ENCODE results near the gene STAG3. TPM values are rescaled to one million over a fixed set of nuclear protein-coding genes. Genes with fewer than 3 reads are reported as not detected.
"Not testable (repeated sequence)": the region's sequence is repeated elsewhere in the genome, so short reads cannot be mapped to it uniquely, and the experiment has no call there.

STAG3 gene
- total RNA-seq, 1 donor from 2014 or later = 0.36 TPM

DNA sequence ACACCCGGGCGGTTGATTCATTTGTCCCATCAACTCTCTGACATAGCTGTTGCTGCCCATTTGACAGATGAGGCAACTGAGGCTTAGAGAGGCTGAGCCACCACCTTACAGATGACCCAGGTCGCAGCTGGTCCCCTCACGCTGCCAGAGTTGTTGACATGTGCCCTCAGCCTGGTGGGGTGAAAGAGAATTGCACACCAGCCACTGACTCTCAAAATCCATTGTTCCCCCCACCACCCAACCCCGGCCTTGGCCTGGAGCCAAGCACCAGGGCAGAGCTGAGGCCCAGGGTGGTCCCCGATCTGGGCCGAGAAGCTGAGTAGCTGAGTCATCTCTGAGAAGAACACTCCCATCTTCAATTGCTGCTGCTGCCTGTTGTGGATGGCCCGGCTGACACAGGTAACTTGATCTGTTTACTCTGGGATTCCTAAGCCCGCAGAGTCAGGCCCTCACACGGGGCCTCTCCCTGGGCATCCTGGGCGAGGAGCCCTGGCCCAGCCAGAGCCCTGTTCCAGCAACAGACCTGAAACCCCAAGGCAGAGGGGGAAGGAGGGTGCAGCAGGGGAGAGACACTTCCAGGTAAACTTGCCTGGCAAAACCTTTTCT, 69.5 kb downstream of the STAG3 start:
- H3K4me3 Mint-ChIP-seq (ENCODE audit: unreplicated experiment) = no peak overlapping the region
- H3K27me3 Mint-ChIP-seq (ENCODE audit: low read depth, unreplicated experiment) = no peaks in the 10 kb centered on the region

DNA sequence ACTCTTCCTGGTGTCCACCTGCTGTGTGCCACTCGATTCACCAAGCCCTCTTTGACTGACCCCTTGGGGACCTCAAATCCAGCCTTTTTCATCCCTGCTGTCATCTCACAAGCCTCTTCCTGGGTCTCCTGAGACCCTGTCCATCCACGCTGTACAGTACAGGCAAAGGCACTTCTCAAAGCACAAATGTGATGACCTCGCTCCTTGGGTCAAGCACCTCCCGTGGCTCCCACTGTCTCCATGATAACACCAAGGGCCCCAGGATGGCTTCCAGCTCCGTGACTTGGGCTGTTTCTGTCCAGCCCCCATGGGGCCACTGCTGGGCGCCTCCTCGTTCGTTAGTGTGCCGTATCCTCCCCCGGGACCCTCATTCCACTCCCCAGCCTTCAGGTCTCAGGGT, 70.8 kb downstream of the STAG3 start:
- Histone ChIP-seq H3K79me2 (ENCODE audit: insufficient read depth, low read length) (no peaks in the 10 kb centered on the region), H3K4me1 (ENCODE audit: insufficient read depth, low read length) (peaks cover 6% of the 10 kb centered on the region), H3K9ac (ENCODE audit: low read length) (no peak overlapping the region), H3K4me2 (ENCODE audit: low read length) (no peak overlapping the region), H4K20me1 (ENCODE audit: insufficient read depth, low read length) (peaks cover 37% of the 10 kb centered on the region), H3K27me3 (ENCODE audit: insufficient read depth, low read length) (no peaks in the 10 kb centered on the region), H2AFZ (ENCODE audit: low read depth, low read length) (no peak overlapping the region), H3K9me3 (ENCODE audit: insufficient read depth, low read depth, low read length) (no peaks in the 10 kb centered on the region), H3K36me3 (ENCODE audit: insufficient read depth, low read length) (no peaks in the 10 kb centered on the region), H3K4me3 (ENCODE audit: insufficient read depth, low read depth, low read length) (no peak overlapping the region), H3K27ac (ENCODE audit: low read depth, low read length) (no peak overlapping the region)
- DNase-seq (ENCODE audit: low read depth) (no peak), FAIRE-seq (no peak)
- peaks cover 12% of the 10 kb centered on the region for H3K4me1 Mint-ChIP-seq (ENCODE audit: low read depth, unreplicated experiment)
- no peak overlapping the region for H3K27ac Mint-ChIP-seq (ENCODE audit: unreplicated experiment)
- peaks cover 2% of the 10 kb centered on the region for H3K36me3 Mint-ChIP-seq (ENCODE audit: low read depth, unreplicated experiment)
- TF ChIP-seq EZH2 (IDR thresholded peaks at IDR 0.05; ENCODE audit: insufficient read depth, low read length) = no peak
- TF ChIP-seq, protein P1, sequence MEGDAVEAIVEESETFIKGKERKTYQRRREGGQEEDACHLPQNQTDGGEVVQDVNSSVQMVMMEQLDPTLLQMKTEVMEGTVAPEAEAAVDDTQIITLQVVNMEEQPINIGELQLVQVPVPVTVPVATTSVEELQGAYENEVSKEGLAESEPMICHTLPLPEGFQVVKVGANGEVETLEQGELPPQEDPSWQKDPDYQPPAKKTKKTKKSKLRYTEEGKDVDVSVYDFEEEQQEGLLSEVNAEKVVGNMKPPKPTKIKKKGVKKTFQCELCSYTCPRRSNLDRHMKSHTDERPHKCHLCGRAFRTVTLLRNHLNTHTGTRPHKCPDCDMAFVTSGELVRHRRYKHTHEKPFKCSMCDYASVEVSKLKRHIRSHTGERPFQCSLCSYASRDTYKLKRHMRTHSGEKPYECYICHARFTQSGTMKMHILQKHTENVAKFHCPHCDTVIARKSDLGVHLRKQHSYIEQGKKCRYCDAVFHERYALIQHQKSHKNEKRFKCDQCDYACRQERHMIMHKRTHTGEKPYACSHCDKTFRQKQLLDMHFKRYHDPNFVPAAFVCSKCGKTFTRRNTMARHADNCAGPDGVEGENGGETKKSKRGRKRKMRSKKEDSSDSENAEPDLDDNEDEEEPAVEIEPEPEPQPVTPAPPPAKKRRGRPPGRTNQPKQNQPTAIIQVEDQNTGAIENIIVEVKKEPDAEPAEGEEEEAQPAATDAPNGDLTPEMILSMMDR (IDR thresholded peaks at IDR 0.05; ENCODE audit: insufficient read depth, low read depth, low read length) = no peak
- H3K9me3 Mint-ChIP-seq (ENCODE audit: unreplicated experiment) = no peaks in the 10 kb centered on the region
- H3K4me3 Mint-ChIP-seq (ENCODE audit: unreplicated experiment) = no peak overlapping the region
- H3K27me3 Mint-ChIP-seq (ENCODE audit: low read depth, unreplicated experiment) = no peaks in the 10 kb centered on the region

More for the DNA sequence above, 69.5 kb downstream of the STAG3 start:
- TF ChIP-seq EZH2 (IDR thresholded peaks at IDR 0.05; ENCODE audit: insufficient read depth, low read length) = no peak
- TF ChIP-seq, protein P1 (IDR thresholded peaks at IDR 0.05; ENCODE audit: insufficient read depth, low read depth, low read length) = no peak
- Histone ChIP-seq H3K9ac (ENCODE audit: low read length) (no peak overlapping the region), H4K20me1 (ENCODE audit: insufficient read depth, low read length) (peaks cover 39% of the 10 kb centered on the region), H3K4me2 (ENCODE audit: low read length) (peak overlapping the region; percentile 29), H3K79me2 (ENCODE audit: insufficient read depth, low read length) (no peaks in the 10 kb centered on the region), H3K9me3 (ENCODE audit: insufficient read depth, low read depth, low read length) (no peaks in the 10 kb centered on the region), H3K36me3 (ENCODE audit: insufficient read depth, low read length) (no peaks in the 10 kb centered on the region), H3K4me1 (ENCODE audit: insufficient read depth, low read length) (peaks cover 6% of the 10 kb centered on the region), H3K27ac (ENCODE audit: low read depth, low read length) (no peak overlapping the region), H3K4me3 (ENCODE audit: insufficient read depth, low read depth, low read length) (no peak overlapping the region), H2AFZ (ENCODE audit: low read depth, low read length) (no peak overlapping the region), H3K27me3 (ENCODE audit: insufficient read depth, low read length) (no peaks in the 10 kb centered on the region)
- FAIRE-seq (no peak), DNase-seq (ENCODE audit: low read depth) (peak; percentile 69)
- Mint-ChIP-seq H3K27ac (ENCODE audit: unreplicated experiment) (peak overlapping the region; percentile 69), H3K36me3 (ENCODE audit: low read depth, unreplicated experiment) (peaks cover 4% of the 10 kb centered on the region), H3K9me3 (ENCODE audit: unreplicated experiment) (no peaks in the 10 kb centered on the region), H3K4me1 (ENCODE audit: low read depth, unreplicated experiment) (peaks cover 12% of the 10 kb centered on the region)

DNA sequence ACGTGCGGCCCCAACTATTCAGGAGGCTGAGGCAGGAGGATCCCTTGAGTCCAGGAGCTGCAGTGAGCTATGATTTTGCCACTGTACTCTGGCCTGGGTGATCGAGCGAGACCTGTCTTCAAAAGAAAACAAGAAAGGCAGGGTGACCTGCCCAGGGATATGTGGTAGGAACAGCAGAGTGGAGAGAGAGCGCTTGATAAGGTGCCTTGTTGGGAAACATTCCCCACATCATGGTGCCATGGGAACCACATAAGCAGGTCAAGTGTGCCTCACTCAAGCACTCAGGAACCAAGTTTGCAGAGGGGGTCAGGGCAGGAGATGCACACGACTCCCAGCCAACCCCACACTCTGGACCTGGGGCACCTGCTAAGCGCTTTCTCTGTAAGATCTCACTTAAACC, 79.3 kb downstream of the STAG3 start:
- peaks cover 22% of the 10 kb centered on the region for H4K20me1 ChIP-seq (ENCODE audit: insufficient read depth, low read length)
- Mint-ChIP-seq H3K27ac (ENCODE audit: unreplicated experiment) (no peak overlapping the region), H3K4me1 (ENCODE audit: low read depth, unreplicated experiment) (no peaks in the 10 kb centered on the region), H3K36me3 (ENCODE audit: low read depth, unreplicated experiment) (no peaks in the 10 kb centered on the region), H3K4me3 (ENCODE audit: unreplicated experiment) (no peak overlapping the region), H3K9me3 (ENCODE audit: unreplicated experiment) (no peaks in the 10 kb centered on the region), H3K27me3 (ENCODE audit: low read depth, unreplicated experiment) (no peaks in the 10 kb centered on the region)
- no peak overlapping the region for H2AFZ ChIP-seq (ENCODE audit: low read depth, low read length)
- H3K4me1 ChIP-seq (ENCODE audit: insufficient read depth, low read length) = no peaks in the 10 kb centered on the region
- H3K79me2 ChIP-seq (ENCODE audit: insufficient read depth, low read length) = peaks cover 5% of the 10 kb centered on the region
- no peak for DNase-seq (ENCODE audit: low read depth)
- no peak for TF ChIP-seq EZH2 (IDR thresholded peaks at IDR 0.05; ENCODE audit: insufficient read depth, low read length)
- TF ChIP-seq, protein P1 (IDR thresholded peaks at IDR 0.05; ENCODE audit: insufficient read depth, low read depth, low read length) = no peak
- no peak overlapping the region for H3K9ac ChIP-seq (ENCODE audit: low read length)
- no peak for FAIRE-seq
- H3K4me2 ChIP-seq (ENCODE audit: low read length) = no peak overlapping the region
- no peak overlapping the region for H3K4me3 ChIP-seq (ENCODE audit: insufficient read depth, low read depth, low read length)
- H3K36me3 ChIP-seq (ENCODE audit: insufficient read depth, low read length) = no peaks in the 10 kb centered on the region
- H3K9me3 ChIP-seq (ENCODE audit: insufficient read depth, low read depth, low read length) = no peaks in the 10 kb centered on the region
- no peak overlapping the region for H3K27ac ChIP-seq (ENCODE audit: low read depth, low read length)
- H3K27me3 ChIP-seq (ENCODE audit: insufficient read depth, low read length) = no peaks in the 10 kb centered on the region

DNA sequence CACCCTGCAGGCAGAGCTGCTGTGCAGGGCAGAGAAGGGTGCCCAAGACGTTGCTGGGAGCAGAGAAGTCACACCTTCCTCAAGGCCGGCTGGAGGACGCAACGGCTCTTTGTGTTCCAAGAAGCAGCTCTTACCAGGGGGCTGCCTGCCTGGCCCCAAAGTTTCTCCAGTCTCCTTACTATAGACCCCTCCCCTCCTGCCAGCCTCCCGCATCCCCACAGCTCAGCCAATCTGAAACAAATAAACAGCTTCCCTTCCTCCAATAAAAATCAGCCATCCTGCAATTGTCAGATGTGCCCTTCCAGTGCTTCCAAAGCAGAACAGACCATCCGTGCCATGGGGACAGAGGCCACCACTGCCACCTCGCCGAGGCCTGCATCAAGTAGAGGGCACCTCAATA, 82.3 kb downstream of the STAG3 start:
- H2AFZ ChIP-seq (ENCODE audit: low read depth, low read length); H3K4me1 Mint-ChIP-seq (ENCODE audit: low read depth, unreplicated experiment); H3K79me2 ChIP-seq (ENCODE audit: insufficient read depth, low read length); FAIRE-seq; H3K9me3 ChIP-seq (ENCODE audit: insufficient read depth, low read depth, low read length); H3K9ac ChIP-seq (ENCODE audit: low read length); H3K4me2 ChIP-seq (ENCODE audit: low read length); H3K4me3 ChIP-seq (ENCODE audit: insufficient read depth, low read depth, low read length); H3K9me3 Mint-ChIP-seq (ENCODE audit: unreplicated experiment); H3K4me1 ChIP-seq (ENCODE audit: insufficient read depth, low read length); H3K27ac ChIP-seq (ENCODE audit: low read depth, low read length); H3K27me3 ChIP-seq (ENCODE audit: insufficient read depth, low read length); DNase-seq (ENCODE audit: low read depth); H3K36me3 ChIP-seq (ENCODE audit: insufficient read depth, low read length); H3K27me3 Mint-ChIP-seq (ENCODE audit: low read depth, unreplicated experiment); H3K4me3 Mint-ChIP-seq (ENCODE audit: unreplicated experiment); H3K36me3 Mint-ChIP-seq (ENCODE audit: low read depth, unreplicated experiment); H3K27ac Mint-ChIP-seq (ENCODE audit: unreplicated experiment): not testable (repeated sequence)
- H4K20me1 ChIP-seq (ENCODE audit: insufficient read depth, low read length) = peaks cover 32% of the 10 kb centered on the region

All from astrocyte (in vitro differentiated cells and primary cell).